ENCODE measurements around the gene ROR1. TPM values are rescaled to one million over a fixed set of nuclear protein-coding genes. Genes with fewer than 3 reads are reported as not detected.

ROR1 gene
- total and polyA plus RNA-seq, 7 experiments from 2014 or later, result 0.07 to 0.22 (median 0.16) TPM; not detected in 4

GRCh38 chr1:64038119-64038518, 264.3 kb downstream of the ROR1 start:
- ATAC-seq, result no peak
- Mint-ChIP-seq H3K27me3 (peaks cover 5 to 24% (median 11%) of the 10 kb centered on the region in 5 donors), H3K9me3 (peaks cover 0 to 3% (median 0%) of the 10 kb centered on the region in 11 donors), H3K36me3 (no peaks in the 10 kb centered on the region), H3K4me3 (no peak overlapping the region), H3K27ac (no peak overlapping the region), H3K4me1 (no peaks in the 10 kb centered on the region)
- Histone ChIP-seq H3K4me3 (ENCODE audit: low read length) (no peak overlapping the region), H3K4me1 (ENCODE audit: control insufficient read depth in 2 of 2, insufficient read depth in 2 of 2, low read length in 2 of 2) (no peaks in the 10 kb centered on the region), H3K27ac (ENCODE audit: low read depth, low read length) (no peak overlapping the region), H3K9me3 (ENCODE audit: control insufficient read depth in 2 of 3, low read length in 3 of 3) (no peaks in the 10 kb centered on the region), H3K36me3 (ENCODE audit: control insufficient read depth in 2 of 3, insufficient read depth in 3 of 3, low read length in 3 of 3) (no peaks in the 10 kb centered on the region), H3K27me3 (ENCODE audit: control insufficient read depth in 2 of 2, insufficient read depth in 2 of 2, low read length in 2 of 2) (no peaks in the 10 kb centered on the region)
- no peak for DNase-seq
- CTCF ChIA-PET, result no interaction called here
- POLR2A ChIA-PET, result no interaction called here
- intact Hi-C loops (cut with micrococcal nuclease), result no loop called here

GRCh38 chr1:64038965-64039364, 265.1 kb downstream of the ROR1 start:
- ChIA-PET CTCF (no interaction called here), POLR2A (no interaction called here)
- Mint-ChIP-seq H3K9me3 (peaks cover 0 to 3% (median 0%) of the 10 kb centered on the region in 11 donors), H3K27me3 (peaks cover 5 to 24% (median 15%) of the 10 kb centered on the region in 5 donors), H3K4me3 (no peak overlapping the region), H3K36me3 (no peaks in the 10 kb centered on the region), H3K4me1 (no peaks in the 10 kb centered on the region), H3K27ac (no peak overlapping the region)
- no peaks in the 10 kb centered on the region for H3K27me3 ChIP-seq (ENCODE audit: control insufficient read depth in 2 of 2, insufficient read depth in 2 of 2, low read length in 2 of 2)
- no peaks in the 10 kb centered on the region for H3K4me1 ChIP-seq (ENCODE audit: control insufficient read depth in 2 of 2, insufficient read depth in 2 of 2, low read length in 2 of 2)
- DNase-seq (no peak), ATAC-seq (no peak)
- no peaks in the 10 kb centered on the region for H3K9me3 ChIP-seq (ENCODE audit: control insufficient read depth in 2 of 3, low read length in 3 of 3)
- H3K4me3 ChIP-seq (ENCODE audit: low read length), result no peak overlapping the region
- H3K27ac ChIP-seq (ENCODE audit: low read depth, low read length), result no peak overlapping the region
- intact Hi-C loops (cut with micrococcal nuclease), result no loop called here
- H3K36me3 ChIP-seq (ENCODE audit: control insufficient read depth in 2 of 3, insufficient read depth in 3 of 3, low read length in 3 of 3), result no peaks in the 10 kb centered on the region

GRCh38 chr1:64039390-64039926, 265.6 kb downstream of the ROR1 start:
- H3K27ac ChIP-seq (ENCODE audit: low read depth, low read length), result no peak overlapping the region
- Mint-ChIP-seq H3K4me3 (no peak overlapping the region), H3K36me3 (no peaks in the 10 kb centered on the region), H3K9me3 (peaks cover 0 to 3% (median 0%) of the 10 kb centered on the region in 11 donors), H3K4me1 (no peaks in the 10 kb centered on the region), H3K27ac (no peak overlapping the region), H3K27me3 (peaks cover 2 to 24% (median 13%) of the 10 kb centered on the region in 5 donors)
- no peaks in the 10 kb centered on the region for H3K36me3 ChIP-seq (ENCODE audit: control insufficient read depth in 2 of 3, insufficient read depth in 3 of 3, low read length in 3 of 3)
- DNase-seq (no peak), ATAC-seq (no peak)
- H3K9me3 ChIP-seq (ENCODE audit: control insufficient read depth in 2 of 3, low read length in 3 of 3), result no peaks in the 10 kb centered on the region
- POLR2A ChIA-PET, result no interaction called here
- intact Hi-C loops (cut with micrococcal nuclease), result no loop called here
- no peaks in the 10 kb centered on the region for H3K27me3 ChIP-seq (ENCODE audit: control insufficient read depth in 2 of 2, insufficient read depth in 2 of 2, low read length in 2 of 2)
- no peak overlapping the region for H3K4me3 ChIP-seq (ENCODE audit: low read length)
- CTCF ChIA-PET, result no interaction called here
- H3K4me1 ChIP-seq (ENCODE audit: control insufficient read depth in 2 of 2, insufficient read depth in 2 of 2, low read length in 2 of 2), result no peaks in the 10 kb centered on the region

- intact Hi-C loops (cut with micrococcal nuclease), result no loop called here
- H3K4me1 ChIP-seq (ENCODE audit: control insufficient read depth in 2 of 2, insufficient read depth in 2 of 2, low read length in 2 of 2), result no peaks in the 10 kb centered on the region
- no peak overlapping the region for H3K4me3 Mint-ChIP-seq
- no peak overlapping the region for H3K4me3 ChIP-seq (ENCODE audit: low read length)
- ATAC-seq, result no peak
- DNase-seq, result no peak
- H3K27ac ChIP-seq (ENCODE audit: low read depth, low read length), result no peak overlapping the region
- H3K36me3 Mint-ChIP-seq, result no peaks in the 10 kb centered on the region
- H3K9me3 Mint-ChIP-seq, result no peaks in the 10 kb centered on the region
- H3K36me3 ChIP-seq (ENCODE audit: control insufficient read depth in 2 of 3, insufficient read depth in 3 of 3, low read length in 3 of 3), result no peaks in the 10 kb centered on the region
- ChIA-PET CTCF (no interaction called here), POLR2A (no interaction called here)
- no peaks in the 10 kb centered on the region for H3K27me3 ChIP-seq (ENCODE audit: control insufficient read depth in 2 of 2, insufficient read depth in 2 of 2, low read length in 2 of 2)
- peaks cover 0 to 18% (median 9%) of the 10 kb centered on the region in 5 donors for H3K27me3 Mint-ChIP-seq
- no peaks in the 10 kb centered on the region for H3K9me3 ChIP-seq (ENCODE audit: control insufficient read depth in 2 of 3, low read length in 3 of 3)
- no peaks in the 10 kb centered on the region for H3K4me1 Mint-ChIP-seq
- H3K27ac Mint-ChIP-seq, result no peak overlapping the region
Measured at GRCh38 chr1:64041371-64042131, 267.7 kb downstream of the ROR1 start.

GRCh38 chr1:64042331-64043100, 268.7 kb downstream of the ROR1 start:
- Histone ChIP-seq H3K4me1 (ENCODE audit: control insufficient read depth in 2 of 2, insufficient read depth in 2 of 2, low read length in 2 of 2) (no peaks in the 10 kb centered on the region), H3K36me3 (ENCODE audit: control insufficient read depth in 2 of 3, insufficient read depth in 3 of 3, low read length in 3 of 3) (no peaks in the 10 kb centered on the region), H3K27ac (ENCODE audit: low read depth, low read length) (no peak overlapping the region), H3K27me3 (ENCODE audit: control insufficient read depth in 2 of 2, insufficient read depth in 2 of 2, low read length in 2 of 2) (no peaks in the 10 kb centered on the region), H3K9me3 (ENCODE audit: control insufficient read depth in 2 of 3, low read length in 3 of 3) (no peaks in the 10 kb centered on the region), H3K4me3 (ENCODE audit: low read length) (no peak overlapping the region)
- Mint-ChIP-seq H3K4me1 (no peaks in the 10 kb centered on the region), H3K9me3 (no peaks in the 10 kb centered on the region), H3K27me3 (peaks cover 0 to 18% (median 9%) of the 10 kb centered on the region in 5 donors), H3K4me3 (no peak overlapping the region), H3K27ac (no peak overlapping the region), H3K36me3 (no peaks in the 10 kb centered on the region)
- ChIA-PET CTCF (no interaction called here), POLR2A (interaction anchor here (0.6 kb wide), 1 partner anchor 23 kb away, joined by 3 read pairs; no protein-coding TSS in a partner anchor)
- DNase-seq (no peak), ATAC-seq (no peak)
- intact Hi-C loops (cut with micrococcal nuclease), result no loop called here

- no peaks in the 10 kb centered on the region for H3K9me3 Mint-ChIP-seq
- ChIA-PET CTCF (no interaction called here), POLR2A (no interaction called here)
- Histone ChIP-seq H3K9me3 (ENCODE audit: control insufficient read depth in 2 of 3, low read length in 3 of 3) (no peaks in the 10 kb centered on the region), H3K36me3 (ENCODE audit: control insufficient read depth in 2 of 3, insufficient read depth in 3 of 3, low read length in 3 of 3) (no peaks in the 10 kb centered on the region), H3K4me3 (ENCODE audit: low read length) (no peak overlapping the region), H3K27me3 (ENCODE audit: control insufficient read depth in 2 of 2, insufficient read depth in 2 of 2, low read length in 2 of 2) (no peaks in the 10 kb centered on the region), H3K27ac (ENCODE audit: low read depth, low read length) (no peak overlapping the region), H3K4me1 (ENCODE audit: control insufficient read depth in 2 of 2, insufficient read depth in 2 of 2, low read length in 2 of 2) (no peaks in the 10 kb centered on the region)
- no peak overlapping the region for H3K27ac Mint-ChIP-seq
- no peaks in the 10 kb centered on the region for H3K36me3 Mint-ChIP-seq
- no peak for ATAC-seq
- H3K4me1 Mint-ChIP-seq, result no peaks in the 10 kb centered on the region
- intact Hi-C loops (cut with micrococcal nuclease), result no loop called here
- peaks cover 0 to 18% (median 6%) of the 10 kb centered on the region in 5 donors for H3K27me3 Mint-ChIP-seq
- no peak for DNase-seq
- H3K4me3 Mint-ChIP-seq, result no peak overlapping the region
Measured at GRCh38 chr1:64043288-64043687, 269.5 kb downstream of the ROR1 start.
